A549 (cell line): Measurements from ENCODE around the gene DENND10.

Source experiments
- CEBPB ChIP-seq, 2 experiments: fragments of >200 bp in 1 of 2; sonication (Bioruptor Twin) in 1 of 2; formaldehyde crosslinking in 1 of 2; IDR thresholded peaks; 2 replicates each; pipeline ENCODE4 v1.6.1; 2012 to 2016
- HDAC2 ChIP-seq: fragments of 200-600 bp; sonication (generic); IDR thresholded peaks from 2 replicates; pipeline ENCODE4 v1.6.1; 2016
- JUN ChIP-seq, 2 experiments: fragments of >200 bp; sonication (Bioruptor Twin); formaldehyde crosslinking; IDR thresholded peaks; 2 replicates in 1 of 2; 3 replicates in 1 of 2; pipeline ENCODE4 v1.6.1; 2016 to 2017
- MAFK ChIP-seq: fragments of 450-650 bp; IDR thresholded peaks from 2 replicates; pipeline ENCODE4 v1.6.1; 2014; ENCODE audit not compliant: partially characterized antibody
- MAX ChIP-seq: IDR thresholded peaks from 2 replicates; pipeline ENCODE4 v1.6.1; 2012
- POLR2A ChIP-seq: IDR thresholded peaks from 2 replicates; pipeline ENCODE4 v1.6.1; 2012; ENCODE audit warnings: mild to moderate bottlenecking, low read length
- POLR2AphosphoS2 ChIP-seq: conservative IDR thresholded peaks from 2 replicates; pipeline ENCODE4 v1.6.1; 2012; ENCODE audit warnings: low read length, improper control_type of control experiment, inconsistent platforms
- USF2 ChIP-seq: fragments of 450-650 bp; IDR thresholded peaks from 2 replicates; pipeline ENCODE4 v1.6.1; 2014; ENCODE audit warnings: antibody characterized with exemption
- TF ChIP-seq, protein P1 (sequence below): fragments of >200 bp; sonication (Bioruptor Twin); formaldehyde crosslinking; IDR thresholded peaks from 3 replicates; pipeline ENCODE4 v1.5.1; 2016

DNA sequence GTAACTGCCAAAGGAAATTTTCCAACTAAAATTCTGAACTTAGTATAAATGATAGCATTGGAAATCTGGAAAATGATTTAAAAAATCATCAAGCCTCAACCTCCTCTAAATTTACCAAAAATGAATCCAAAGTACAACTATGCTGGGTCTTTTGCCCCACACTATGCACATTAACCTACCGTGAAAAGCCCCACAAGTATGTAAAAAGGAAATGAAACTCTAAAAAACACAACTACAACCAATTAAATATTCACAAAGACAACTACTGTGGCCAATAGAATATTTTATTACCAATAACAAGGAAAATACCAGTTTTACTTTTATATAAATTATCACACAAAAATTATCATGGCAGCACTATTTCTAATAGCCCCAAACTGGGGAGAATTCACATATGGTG is 42.6 kb upstream of the DENND10 start:
- TF ChIP-seq MAX (no peak), HDAC2 (no peak), POLR2A (no peak), JUN (IDR thresholded peaks at IDR 0.05) (no peak), POLR2AphosphoS2 (no peak), CEBPB (IDR thresholded peaks at IDR 0.05) (no peak), MAFK (no peak), USF2 (no peak)
- TF ChIP-seq, protein P1, sequence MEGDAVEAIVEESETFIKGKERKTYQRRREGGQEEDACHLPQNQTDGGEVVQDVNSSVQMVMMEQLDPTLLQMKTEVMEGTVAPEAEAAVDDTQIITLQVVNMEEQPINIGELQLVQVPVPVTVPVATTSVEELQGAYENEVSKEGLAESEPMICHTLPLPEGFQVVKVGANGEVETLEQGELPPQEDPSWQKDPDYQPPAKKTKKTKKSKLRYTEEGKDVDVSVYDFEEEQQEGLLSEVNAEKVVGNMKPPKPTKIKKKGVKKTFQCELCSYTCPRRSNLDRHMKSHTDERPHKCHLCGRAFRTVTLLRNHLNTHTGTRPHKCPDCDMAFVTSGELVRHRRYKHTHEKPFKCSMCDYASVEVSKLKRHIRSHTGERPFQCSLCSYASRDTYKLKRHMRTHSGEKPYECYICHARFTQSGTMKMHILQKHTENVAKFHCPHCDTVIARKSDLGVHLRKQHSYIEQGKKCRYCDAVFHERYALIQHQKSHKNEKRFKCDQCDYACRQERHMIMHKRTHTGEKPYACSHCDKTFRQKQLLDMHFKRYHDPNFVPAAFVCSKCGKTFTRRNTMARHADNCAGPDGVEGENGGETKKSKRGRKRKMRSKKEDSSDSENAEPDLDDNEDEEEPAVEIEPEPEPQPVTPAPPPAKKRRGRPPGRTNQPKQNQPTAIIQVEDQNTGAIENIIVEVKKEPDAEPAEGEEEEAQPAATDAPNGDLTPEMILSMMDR: no peak
